ENCODE data around the gene SMAD6. TPM values are rescaled to one million over a fixed set of nuclear protein-coding genes. Genes with fewer than 3 reads are reported as not detected.

The SMAD6 gene
- total and polyA plus RNA-seq, 2 donors: 1.0 to 2.8 TPM

GRCh38 chr15:66758844-66759243, 56.8 kb downstream of the SMAD6 start:
- Histone ChIP-seq H3K4me3 (ENCODE audit: low read length in 2 of 2) (no peak overlapping the region), H3K27me3 (ENCODE audit: control insufficient read depth in 2 of 2, insufficient read depth in 1 of 2, low read length in 1 of 2) (peaks cover 0 to 11% of the 10 kb centered on the region in 2 donors), H3K9me3 (ENCODE audit: control insufficient read depth in 2 of 2, insufficient read depth in 1 of 2, low read length in 1 of 2) (peaks cover 2 to 8% of the 10 kb centered on the region in 2 donors), H3K4me1 (ENCODE audit: control insufficient read depth in 2 of 2, insufficient read depth in 2 of 2, low read length in 2 of 2) (peaks cover 2 to 18% of the 10 kb centered on the region in 2 donors), H3K27ac (ENCODE audit: low read depth in 1 of 2, low read length in 1 of 2) (no peak overlapping the region), H3K36me3 (ENCODE audit: control insufficient read depth in 2 of 2, insufficient read depth in 2 of 2, low read length in 1 of 2) (no peaks in the 10 kb centered on the region)
- DNase-seq (ENCODE audit: low read depth in 6 of 9, low spot score in 9 of 9): no peak
- 96% methylated on average over 3 of the region's 3 CpGs for WGBS

GRCh38 chr15:66760097-66760967, 58.3 kb downstream of the SMAD6 start:
- H3K27me3 ChIP-seq (ENCODE audit: control insufficient read depth in 2 of 2, insufficient read depth in 1 of 2, low read length in 1 of 2): peaks cover 0 to 11% of the 10 kb centered on the region in 2 donors

GRCh38 chr15:66760968-66761725, 59.1 kb downstream of the SMAD6 start:
- Histone ChIP-seq H3K27ac (ENCODE audit: low read depth in 1 of 2, low read length in 1 of 2) (no peak overlapping the region), H3K36me3 (ENCODE audit: control insufficient read depth in 2 of 2, insufficient read depth in 2 of 2, low read length in 1 of 2) (no peaks in the 10 kb centered on the region), H3K9me3 (ENCODE audit: control insufficient read depth in 2 of 2, insufficient read depth in 1 of 2, low read length in 1 of 2) (no peaks in the 10 kb centered on the region), H3K4me3 (ENCODE audit: low read length in 2 of 2) (no peak overlapping the region), H3K27me3 (ENCODE audit: control insufficient read depth in 2 of 2, insufficient read depth in 1 of 2, low read length in 1 of 2) (peaks cover 0 to 18% of the 10 kb centered on the region in 2 donors), H3K4me1 (ENCODE audit: control insufficient read depth in 2 of 2, insufficient read depth in 2 of 2, low read length in 2 of 2) (peaks cover 2 to 18% of the 10 kb centered on the region in 2 donors)
- DNase-seq (ENCODE audit: low read depth in 6 of 9, low spot score in 9 of 9): peak in 1 of 9 donors; percentile 13
- WGBS: 54% methylated on average over 16 of the region's 16 CpGs

More at GRCh38 chr15:66760097-66760967, 58.3 kb downstream of the SMAD6 start:
- WGBS: 93% methylated on average over 16 of the region's 16 CpGs
- H3K4me3 ChIP-seq (ENCODE audit: low read length in 2 of 2): no peak overlapping the region
- peaks cover 2 to 18% of the 10 kb centered on the region in 2 donors for H3K4me1 ChIP-seq (ENCODE audit: control insufficient read depth in 2 of 2, insufficient read depth in 2 of 2, low read length in 2 of 2)
- DNase-seq (ENCODE audit: low read depth in 6 of 9, low spot score in 9 of 9): no peak
- no peaks in the 10 kb centered on the region for H3K36me3 ChIP-seq (ENCODE audit: control insufficient read depth in 2 of 2, insufficient read depth in 2 of 2, low read length in 1 of 2)
- peaks cover 2 to 4% of the 10 kb centered on the region in 2 donors for H3K9me3 ChIP-seq (ENCODE audit: control insufficient read depth in 2 of 2, insufficient read depth in 1 of 2, low read length in 1 of 2)
- H3K27ac ChIP-seq (ENCODE audit: low read depth in 1 of 2, low read length in 1 of 2): no peak overlapping the region

GRCh38 chr15:66761726-66762595, 59.9 kb downstream of the SMAD6 start:
- DNase-seq (ENCODE audit: low read depth in 6 of 9, low spot score in 9 of 9): no peak
- no peaks in the 10 kb centered on the region for H3K9me3 ChIP-seq (ENCODE audit: control insufficient read depth in 2 of 2, insufficient read depth in 1 of 2, low read length in 1 of 2)
- no peak overlapping the region for H3K4me3 ChIP-seq (ENCODE audit: low read length in 2 of 2)
- H3K27ac ChIP-seq (ENCODE audit: low read depth in 1 of 2, low read length in 1 of 2): no peak overlapping the region
- 80% methylated on average over 17 of the region's 17 CpGs for WGBS
- peaks cover 0 to 20% of the 10 kb centered on the region in 2 donors for H3K27me3 ChIP-seq (ENCODE audit: control insufficient read depth in 2 of 2, insufficient read depth in 1 of 2, low read length in 1 of 2)
- peaks cover 2 to 18% of the 10 kb centered on the region in 2 donors for H3K4me1 ChIP-seq (ENCODE audit: control insufficient read depth in 2 of 2, insufficient read depth in 2 of 2, low read length in 2 of 2)
- H3K36me3 ChIP-seq (ENCODE audit: control insufficient read depth in 2 of 2, insufficient read depth in 2 of 2, low read length in 1 of 2): no peaks in the 10 kb centered on the region

GRCh38 chr15:66763186-66764071, 61.4 kb downstream of the SMAD6 start:
- Histone ChIP-seq H3K27me3 (ENCODE audit: control insufficient read depth in 2 of 2, insufficient read depth in 1 of 2, low read length in 1 of 2) (peaks cover 0 to 20% of the 10 kb centered on the region in 2 donors), H3K9me3 (ENCODE audit: control insufficient read depth in 2 of 2, insufficient read depth in 1 of 2, low read length in 1 of 2) (no peaks in the 10 kb centered on the region), H3K36me3 (ENCODE audit: control insufficient read depth in 2 of 2, insufficient read depth in 2 of 2, low read length in 1 of 2) (no peaks in the 10 kb centered on the region), H3K4me3 (ENCODE audit: low read length in 2 of 2) (no peak overlapping the region), H3K27ac (ENCODE audit: low read depth in 1 of 2, low read length in 1 of 2) (no peak overlapping the region), H3K4me1 (ENCODE audit: control insufficient read depth in 2 of 2, insufficient read depth in 2 of 2, low read length in 2 of 2) (peaks cover 2 to 18% of the 10 kb centered on the region in 2 donors)
- 55% methylated on average over 23 of the region's 23 CpGs for WGBS
- DNase-seq (ENCODE audit: low read depth in 6 of 9, low spot score in 9 of 9): no peak

GRCh38 chr15:66764072-66764786, 62.2 kb downstream of the SMAD6 start:
- Histone ChIP-seq H3K36me3 (ENCODE audit: control insufficient read depth in 2 of 2, insufficient read depth in 2 of 2, low read length in 1 of 2) (no peaks in the 10 kb centered on the region), H3K4me1 (ENCODE audit: control insufficient read depth in 2 of 2, insufficient read depth in 2 of 2, low read length in 2 of 2) (peaks cover 2 to 18% of the 10 kb centered on the region in 2 donors), H3K4me3 (ENCODE audit: low read length in 2 of 2) (no peak overlapping the region), H3K27ac (ENCODE audit: low read depth in 1 of 2, low read length in 1 of 2) (no peak overlapping the region), H3K27me3 (ENCODE audit: control insufficient read depth in 2 of 2, insufficient read depth in 1 of 2, low read length in 1 of 2) (peaks cover 0 to 20% of the 10 kb centered on the region in 2 donors), H3K9me3 (ENCODE audit: control insufficient read depth in 2 of 2, insufficient read depth in 1 of 2, low read length in 1 of 2) (no peaks in the 10 kb centered on the region)
- DNase-seq (ENCODE audit: low read depth in 6 of 9, low spot score in 9 of 9): no peak
- 94% methylated on average over 12 of the region's 12 CpGs for WGBS

- peak in 1 of 9 donors; percentile 15 for DNase-seq (ENCODE audit: low read depth in 6 of 9, low spot score in 9 of 9)
- no peak overlapping the region for H3K4me3 ChIP-seq (ENCODE audit: low read length in 2 of 2)
- peaks cover 0 to 20% of the 10 kb centered on the region in 2 donors for H3K27me3 ChIP-seq (ENCODE audit: control insufficient read depth in 2 of 2, insufficient read depth in 1 of 2, low read length in 1 of 2)
- peaks cover 2 to 21% of the 10 kb centered on the region in 2 donors for H3K4me1 ChIP-seq (ENCODE audit: control insufficient read depth in 2 of 2, insufficient read depth in 2 of 2, low read length in 2 of 2)
- 16% methylated on average over 13 of the region's 13 CpGs for WGBS
- H3K27ac ChIP-seq (ENCODE audit: low read depth in 1 of 2, low read length in 1 of 2): no peak overlapping the region
- no peaks in the 10 kb centered on the region for H3K36me3 ChIP-seq (ENCODE audit: control insufficient read depth in 2 of 2, insufficient read depth in 2 of 2, low read length in 1 of 2)
- no peaks in the 10 kb centered on the region for H3K9me3 ChIP-seq (ENCODE audit: control insufficient read depth in 2 of 2, insufficient read depth in 1 of 2, low read length in 1 of 2)
These were observed 63.6 kb downstream of the SMAD6 start for GRCh38 chr15:66765478-66766281.
